ES-I3 (cell line): ENCODE measurements around the gene DNMT3B.
"Not testable (repeated sequence)": the region's sequence is repeated elsewhere in the genome, so short reads cannot be mapped to it uniquely, and the experiment has no call there.

ENCODE experiments used
- H3K36me3 ChIP-seq: 2 replicates; pipeline ENCODE4 v1.6.1; 2013; ENCODE audit warnings: mild to moderate bottlenecking, low read length, control low read depth, moderate library complexity; ENCODE audit not compliant: insufficient read depth
- H3K4me1 ChIP-seq: 2 replicates; pipeline ENCODE4 v1.6.1; 2013; ENCODE audit warnings: mild to moderate bottlenecking, control low read depth, low read length; ENCODE audit not compliant: insufficient read depth
- H3K9ac ChIP-seq: 2 replicates; pipeline ENCODE4 v1.6.1; 2013; ENCODE audit warnings: low read depth, mild to moderate bottlenecking, low read length, moderate library complexity
- H3K9me3 ChIP-seq: 2 replicates; pipeline ENCODE4 v1.6.1; 2013; ENCODE audit warnings: mild to moderate bottlenecking, low read length, moderate library complexity; ENCODE audit not compliant: control insufficient read depth, insufficient read depth

DNMT3B gene

DNA sequence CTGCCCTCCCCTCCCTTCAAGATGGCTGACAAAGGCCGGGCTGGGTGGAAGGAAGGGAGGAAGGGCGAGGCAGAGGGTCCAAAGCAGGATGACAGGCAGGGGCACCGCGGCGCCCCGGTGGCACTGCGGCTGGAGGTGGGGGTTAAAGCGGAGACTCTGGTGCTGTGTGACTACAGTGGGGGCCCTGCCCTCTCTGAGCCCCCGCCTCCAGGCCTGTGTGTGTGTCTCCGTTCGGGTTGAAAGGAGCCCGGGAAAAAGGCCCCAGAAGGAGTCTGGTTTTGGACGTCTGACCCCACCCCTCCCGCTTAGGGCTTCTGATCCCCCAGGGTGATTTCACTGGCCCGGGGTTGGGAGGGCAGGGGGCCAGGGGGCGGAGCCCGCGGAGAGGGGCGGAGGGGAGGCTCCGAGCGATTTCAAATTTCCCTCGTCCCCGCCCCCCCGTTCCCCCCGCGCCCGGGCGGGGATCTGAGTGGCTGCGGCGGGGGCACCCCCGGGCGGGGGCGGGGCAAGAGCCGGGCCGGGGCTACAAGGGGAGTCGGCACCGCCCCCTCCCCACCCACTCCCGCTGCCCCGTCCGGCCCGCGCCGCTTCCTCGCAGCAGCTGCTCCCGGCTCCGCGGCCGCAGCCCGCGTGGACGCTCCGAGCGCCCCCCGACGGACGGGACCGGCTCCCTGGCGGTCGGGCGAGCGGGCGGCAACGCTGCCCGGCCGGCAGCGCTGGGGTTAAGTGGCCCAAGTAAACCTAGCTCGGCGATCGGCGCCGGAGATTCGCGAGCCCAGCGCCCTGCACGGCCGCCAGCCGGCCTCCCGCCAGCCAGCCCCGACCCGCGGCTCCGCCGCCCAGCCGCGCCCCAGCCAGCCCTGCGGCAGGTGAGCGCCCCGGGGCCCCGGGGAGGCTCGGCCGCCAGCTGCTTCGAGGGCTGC, at the start of gene DNMT3B:
TSS of gene DNMT3B (plus strand) at position 555 of the 923 bp plus-strand sequence. CDS start 17,939 bp downstream, outside the sequence.
- H3K9me3 ChIP-seq: no peaks in the 10 kb centered on the region
- H3K9ac ChIP-seq: peak within 1 kb of the TSS; percentile 96
- H3K36me3 ChIP-seq: peaks cover 17% of the 10 kb centered on the region
- peaks cover 24% of the 10 kb centered on the region for H3K4me1 ChIP-seq

DNA sequence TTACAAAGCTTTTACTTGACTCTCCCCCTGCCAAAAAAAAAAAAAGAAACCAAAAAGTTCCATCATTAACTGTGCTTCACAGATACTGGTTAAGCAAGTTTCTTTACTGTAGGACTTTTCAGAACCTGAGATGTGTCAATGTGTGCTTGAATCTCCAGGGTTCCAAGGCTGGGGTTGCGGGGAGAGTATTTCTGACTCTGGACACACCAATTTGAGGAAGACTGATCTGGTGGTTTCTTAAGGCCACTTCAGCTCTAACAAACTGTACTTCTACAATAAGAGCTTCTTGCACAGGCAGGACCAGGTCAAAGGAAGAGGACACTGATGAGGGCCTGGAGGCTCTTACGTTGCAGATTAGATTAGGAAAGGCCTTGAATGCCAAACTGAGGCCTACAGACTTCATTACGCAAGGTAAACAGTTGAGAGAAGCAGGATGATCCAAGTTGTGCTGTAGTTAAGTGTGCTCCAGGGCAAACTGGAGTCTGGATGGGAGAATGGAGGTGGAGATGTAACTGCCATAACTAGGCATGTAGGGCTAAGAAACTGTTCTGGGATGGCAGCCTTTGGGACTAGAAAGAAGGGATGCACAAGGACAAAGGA, 43.3 kb upstream of the DNMT3B start:
- H3K4me1 ChIP-seq: no peaks in the 10 kb centered on the region

DNA sequence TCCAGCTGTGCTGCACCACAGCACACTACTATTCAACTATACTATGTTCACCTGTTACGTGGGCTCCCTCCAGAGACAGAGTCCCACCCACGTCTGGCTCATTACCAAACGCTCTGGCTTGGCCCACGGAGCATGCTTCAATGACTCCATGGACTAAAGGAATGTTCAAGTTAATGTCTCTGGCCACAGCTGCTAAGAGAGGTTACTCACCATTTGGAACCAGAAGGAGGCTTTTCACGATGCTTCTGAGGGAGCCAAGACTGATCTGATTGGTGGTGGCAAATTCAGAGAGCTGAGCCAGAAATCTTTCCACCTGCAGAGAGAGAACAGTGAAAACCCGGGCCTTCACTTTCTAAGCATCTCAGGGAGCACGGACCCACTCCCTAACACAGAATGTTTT, 34.5 kb upstream of the DNMT3B start:
- H3K4me1 ChIP-seq: peaks cover 4% of the 10 kb centered on the region; the same call in 1 of the 2 replicates
- H3K36me3 ChIP-seq: peaks cover 3% of the 10 kb centered on the region

More for the DNA sequence above, 43.3 kb upstream of the DNMT3B start:
- Histone ChIP-seq H3K9ac (no peak overlapping the region), H3K9me3 (no peaks in the 10 kb centered on the region), H3K36me3 (no peaks in the 10 kb centered on the region)

DNA sequence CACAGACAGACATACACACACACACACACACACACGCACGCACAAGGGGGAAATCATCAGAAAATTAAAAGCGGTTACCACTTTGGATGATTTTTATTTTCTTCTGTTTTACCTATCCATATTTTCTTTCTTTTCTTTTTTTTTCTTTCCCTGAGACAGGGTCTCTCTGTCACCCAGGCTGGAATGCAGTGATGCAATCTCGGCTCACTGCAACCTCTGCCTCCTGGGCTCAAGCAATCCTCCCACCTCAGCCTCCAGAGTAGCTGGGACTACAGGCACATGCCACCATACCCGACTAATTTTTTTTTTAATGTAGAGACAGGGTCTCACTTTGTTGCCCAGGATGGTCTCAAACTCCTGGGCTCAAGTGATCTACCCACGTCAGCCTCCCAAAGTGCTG, 33.8 kb upstream of the DNMT3B start:
- not testable (repeated sequence) for H3K9me3 ChIP-seq, H3K36me3 ChIP-seq, H3K9ac ChIP-seq, H3K4me1 ChIP-seq

More for the DNA sequence above, 34.5 kb upstream of the DNMT3B start:
- H3K9ac ChIP-seq: no peak overlapping the region
- H3K9me3 ChIP-seq: no peaks in the 10 kb centered on the region

DNA sequence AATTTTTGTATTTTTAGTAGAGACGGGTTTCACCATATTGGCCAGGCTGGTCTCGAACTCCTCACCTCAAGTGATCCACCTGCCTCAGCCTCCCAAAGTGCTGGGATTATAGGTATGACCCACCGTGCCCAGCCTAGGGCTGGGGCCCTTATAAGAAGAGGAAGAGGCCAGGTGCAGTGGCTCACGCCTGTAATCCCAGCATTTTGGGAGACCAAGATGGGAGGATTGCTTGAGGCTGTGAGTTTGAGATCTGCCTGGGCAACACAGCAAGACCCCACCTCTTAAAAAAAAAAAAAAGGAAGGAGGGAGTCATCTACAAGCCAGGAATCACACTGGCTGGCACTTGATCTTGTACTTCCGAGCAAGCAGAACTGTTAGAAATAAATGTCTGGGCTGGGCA, 32.9 kb upstream of the DNMT3B start:
- not testable (repeated sequence) for H3K9ac ChIP-seq, H3K9me3 ChIP-seq, H3K36me3 ChIP-seq, H3K4me1 ChIP-seq

DNA sequence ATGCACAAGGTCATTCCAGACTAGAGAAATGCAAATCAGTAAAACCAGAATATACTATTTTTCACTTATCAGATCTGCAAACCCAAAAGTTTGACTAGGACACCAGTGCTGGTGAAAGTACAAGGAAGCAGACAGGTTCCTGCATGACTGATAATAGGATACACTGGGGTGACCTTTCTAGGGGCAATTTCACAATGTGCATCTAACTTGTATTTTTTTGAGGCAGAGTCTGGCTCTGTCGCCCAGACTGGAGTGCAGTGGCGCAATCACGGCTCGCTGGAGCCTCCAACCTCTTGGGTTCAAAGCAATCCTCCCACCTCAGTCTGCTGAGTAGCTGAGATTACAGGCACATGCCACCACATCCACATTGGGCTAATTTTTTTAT, 30.3 kb upstream of the DNMT3B start:
- no peak overlapping the region for H3K9ac ChIP-seq
- peaks cover 3% of the 10 kb centered on the region; the same call in 1 of the 2 replicates for H3K36me3 ChIP-seq
- no peaks in the 10 kb centered on the region for H3K9me3 ChIP-seq
- H3K4me1 ChIP-seq: peaks cover 4% of the 10 kb centered on the region; the same call in 1 of the 2 replicates

DNA sequence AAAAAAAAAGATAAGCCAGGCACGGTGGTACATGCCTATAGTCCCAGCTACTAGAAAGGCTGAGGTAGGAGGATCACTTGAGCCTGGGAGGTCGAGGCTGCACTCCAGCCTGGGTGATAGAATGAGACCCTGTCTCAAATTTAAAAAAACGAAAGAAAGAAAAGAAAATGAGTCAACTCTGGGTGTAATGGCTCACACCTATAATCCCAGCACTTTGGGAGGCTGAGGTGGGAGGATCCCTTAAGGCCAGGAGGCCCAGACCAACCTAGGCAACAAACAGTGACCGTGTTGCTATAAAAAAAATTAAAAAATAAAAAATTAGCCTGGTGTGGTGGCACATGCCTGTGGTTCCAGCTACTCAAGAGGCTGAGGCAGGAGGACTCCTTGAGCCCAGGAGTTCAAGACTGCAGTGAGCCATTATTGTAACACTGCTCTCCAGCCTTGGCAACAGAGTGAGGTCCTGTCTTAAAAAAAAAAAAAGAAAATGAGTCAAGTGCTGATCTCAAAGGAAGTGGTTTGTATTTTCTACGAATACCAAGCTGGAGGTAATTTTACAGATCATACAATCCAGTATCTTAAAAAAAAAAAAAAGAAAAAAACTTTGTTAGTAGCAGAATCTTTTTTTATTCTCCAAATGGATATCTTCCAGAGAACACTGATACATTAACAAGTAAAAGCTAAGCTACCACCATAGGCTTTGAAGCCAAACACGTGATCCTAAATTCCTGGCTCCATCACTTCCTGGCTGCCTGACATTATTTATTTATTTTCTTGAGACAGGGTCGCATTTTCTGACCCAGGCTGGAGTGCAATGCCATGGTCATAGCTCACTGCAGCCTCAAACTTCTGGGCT, 24.6 kb upstream of the DNMT3B start:
- no peak overlapping the region for H3K9ac ChIP-seq
- H3K4me1 ChIP-seq: no peaks in the 10 kb centered on the region
- H3K9me3 ChIP-seq: no peaks in the 10 kb centered on the region
- no peaks in the 10 kb centered on the region for H3K36me3 ChIP-seq

DNA sequence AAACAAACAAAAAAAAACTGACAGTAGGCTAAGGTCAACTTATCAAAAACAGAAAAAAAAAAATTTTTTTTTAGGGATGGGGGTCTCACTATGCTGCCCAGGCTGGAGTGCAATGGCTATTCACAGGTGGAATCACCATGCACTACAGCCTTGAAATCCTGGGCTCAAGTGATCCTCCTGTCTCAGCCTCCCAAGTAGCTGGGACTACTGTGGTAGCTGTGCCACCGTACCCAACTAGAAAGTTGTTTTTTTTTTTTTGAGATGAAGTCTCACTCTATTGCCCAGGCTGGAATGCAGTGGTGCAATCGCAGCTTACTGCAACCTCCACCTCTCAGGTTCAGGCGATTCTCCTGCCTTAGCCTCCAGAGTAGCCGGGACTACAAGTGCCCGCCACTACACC, 21.0 kb upstream of the DNMT3B start:
- Histone ChIP-seq H3K9ac (no peak overlapping the region), H3K9me3 (no peaks in the 10 kb centered on the region), H3K4me1 (peaks cover 7% of the 10 kb centered on the region; the same call in 1 of the 2 replicates), H3K36me3 (no peaks in the 10 kb centered on the region)

DNA sequence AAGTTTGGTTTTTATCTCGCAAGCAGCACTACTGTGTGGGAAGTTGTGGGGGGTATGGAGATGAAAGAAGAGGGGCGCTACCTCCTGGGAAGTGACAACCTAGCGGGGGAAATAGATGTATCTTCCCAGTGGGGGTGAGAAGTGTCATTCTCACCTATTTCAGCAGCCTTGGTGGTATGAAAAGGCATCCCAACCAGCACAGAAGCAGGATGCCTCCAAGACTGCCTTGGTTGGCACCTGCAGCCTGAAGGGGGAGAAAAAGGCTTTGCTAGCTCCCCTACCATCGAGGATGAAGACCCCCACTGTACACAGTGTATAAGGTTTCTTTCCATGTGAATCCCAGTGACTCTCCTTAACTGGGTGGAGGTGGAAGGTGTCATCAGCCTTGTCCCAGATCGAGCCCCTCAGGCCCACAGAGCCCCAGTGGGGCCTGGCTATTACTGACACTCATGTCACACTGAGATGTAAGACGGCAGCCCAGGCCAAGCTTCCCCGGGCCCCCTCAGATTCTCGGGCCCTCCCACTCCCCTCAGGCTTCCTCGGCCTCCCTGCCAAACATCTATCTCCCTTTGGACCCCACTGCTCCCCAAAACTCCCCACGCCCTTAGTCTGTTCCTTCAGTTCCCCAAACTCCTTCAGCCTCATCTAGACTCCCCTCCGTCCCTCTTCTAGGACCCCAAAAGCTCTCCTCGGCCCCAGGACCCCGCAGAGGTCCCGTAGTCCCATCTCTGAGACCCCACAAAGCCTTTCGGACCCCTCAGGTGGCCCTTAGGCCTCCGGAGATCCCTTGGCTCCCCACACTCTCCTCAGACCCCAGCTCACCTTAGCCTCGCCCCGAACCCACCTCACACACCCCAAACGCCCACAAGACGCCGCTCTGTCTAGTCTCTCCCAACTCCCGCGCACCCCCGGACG, 19.6 kb upstream of the DNMT3B start:
- Histone ChIP-seq H3K9me3 (no peaks in the 10 kb centered on the region), H3K9ac (peak overlapping the region; percentile 83), H3K4me1 (peaks cover 13% of the 10 kb centered on the region), H3K36me3 (no peaks in the 10 kb centered on the region)

DNA sequence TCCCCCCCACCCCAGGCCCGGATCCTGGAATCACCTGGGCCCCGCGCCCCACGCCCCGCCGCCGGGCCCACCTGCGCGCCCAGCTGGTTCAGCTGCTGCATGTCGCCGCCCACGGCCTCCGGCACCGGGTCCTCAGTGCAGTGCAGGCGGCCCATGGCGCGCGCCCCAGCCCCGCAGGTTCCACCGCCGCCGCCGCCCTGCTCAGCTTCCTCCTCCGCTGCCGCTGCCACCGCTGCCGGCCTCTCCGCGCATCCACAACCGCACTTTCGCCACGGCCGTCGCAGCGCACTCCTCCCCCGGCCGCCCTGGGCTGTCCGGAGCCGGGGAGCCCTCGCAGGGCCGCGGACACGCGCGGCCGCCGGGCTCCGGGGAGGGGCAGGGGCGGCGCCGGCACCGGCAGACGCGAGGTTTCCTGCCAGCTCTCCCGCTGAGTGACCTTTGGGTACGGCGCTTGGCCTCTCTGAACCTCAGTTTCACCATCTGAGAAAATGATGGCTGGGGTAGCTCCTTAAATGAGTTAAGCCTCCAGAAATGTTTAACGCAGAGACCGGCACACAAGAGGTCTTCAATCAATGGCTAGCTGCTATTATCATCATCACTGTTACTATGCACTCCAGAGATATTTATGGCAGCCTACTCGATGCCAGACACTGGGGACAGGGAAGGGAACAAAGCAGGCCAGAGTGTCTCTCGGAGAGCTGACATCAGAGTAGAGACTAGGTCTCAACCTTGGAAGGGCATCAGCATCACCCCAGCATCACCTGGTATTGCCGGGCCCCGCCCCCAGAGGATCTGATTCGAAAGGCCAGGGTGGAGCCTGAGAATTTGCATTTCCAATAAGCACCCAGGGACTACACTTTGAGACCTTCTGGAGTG, 18.7 kb upstream of the DNMT3B start, which contains the start of gene COMMD7:
TSS of gene COMMD7 (minus strand) at position 231 of the 876 bp plus-strand sequence. CDS start at position 155, 76 bp downstream.
- Histone ChIP-seq H3K4me1 (peaks cover 14% of the 10 kb centered on the region), H3K9ac (peak within 1 kb of the TSS; percentile 83), H3K36me3 (no peaks in the 10 kb centered on the region), H3K9me3 (no peaks in the 10 kb centered on the region)

DNA sequence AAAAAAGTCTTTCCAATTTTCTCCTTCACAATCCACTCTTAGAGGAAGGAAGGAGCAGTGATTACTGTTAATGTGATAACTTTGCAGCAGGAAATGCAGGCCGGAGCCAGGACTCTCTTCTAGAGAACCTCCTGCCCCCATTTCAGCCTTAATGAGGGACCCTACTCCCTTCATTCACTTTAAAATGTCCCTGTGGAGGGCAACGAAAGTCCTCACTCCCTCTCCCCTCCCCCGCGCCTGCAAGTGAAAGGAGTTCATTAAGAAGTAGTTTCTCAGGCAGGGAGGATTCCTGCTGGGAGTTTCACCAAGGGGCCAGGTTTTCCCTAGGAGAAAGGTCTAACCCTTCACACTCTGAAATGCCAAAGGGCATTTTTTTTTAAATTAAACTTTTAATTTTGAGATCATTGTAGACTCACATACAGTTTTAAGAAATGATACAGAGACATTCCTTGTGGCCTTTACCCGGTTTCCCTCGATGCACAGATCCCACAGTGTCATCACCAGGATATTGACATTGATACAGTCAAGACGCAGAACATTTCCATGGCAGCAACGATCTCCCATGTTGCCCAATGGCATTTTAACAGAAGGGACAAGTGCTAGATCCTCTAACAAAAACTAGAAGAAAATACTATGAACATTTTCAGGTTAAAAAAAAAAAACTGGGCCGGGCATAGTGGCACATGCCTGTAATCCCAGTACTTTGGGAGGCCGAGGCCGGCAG, 12.1 kb upstream of the DNMT3B start:
- H3K9ac ChIP-seq: peak overlapping the region; percentile 15; the same call in 1 of the 2 replicates
- no peaks in the 10 kb centered on the region for H3K9me3 ChIP-seq
- H3K36me3 ChIP-seq: no peaks in the 10 kb centered on the region
- peaks cover 40% of the 10 kb centered on the region for H3K4me1 ChIP-seq

DNA sequence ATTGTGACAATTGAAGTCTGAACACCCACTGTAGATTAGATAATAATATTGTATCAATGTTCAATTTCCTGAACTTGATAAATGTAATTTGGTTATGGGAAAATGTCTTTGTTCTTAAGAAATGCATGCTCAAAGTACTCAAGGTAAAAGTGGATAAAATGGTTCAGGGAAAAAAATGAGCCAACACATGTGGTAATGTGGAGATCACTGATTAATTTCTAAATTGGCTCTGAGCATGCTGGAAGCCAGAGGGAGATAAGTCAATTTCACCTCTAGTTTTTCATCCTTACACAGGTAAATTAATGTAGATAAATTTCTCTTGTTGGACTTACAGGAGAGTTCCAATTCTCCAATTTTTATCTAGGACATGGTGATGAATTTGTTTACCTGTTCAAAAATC, 10.9 kb upstream of the DNMT3B start:
- Histone ChIP-seq H3K4me1 (peaks cover 46% of the 10 kb centered on the region), H3K36me3 (no peaks in the 10 kb centered on the region), H3K9ac (no peak overlapping the region; the same call in 1 of the 2 replicates), H3K9me3 (no peaks in the 10 kb centered on the region)
